KOPT-K1 (cell line): Measurements from ENCODE around the gene FAM209A.
"Not testable (repeated sequence)": the region's sequence is repeated elsewhere in the genome, so short reads cannot be mapped to it uniquely, and the experiment has no call there.

Source experiments
- H3K27ac ChIP-seq: fragments of 200-600 bp; sonication (generic); 2 replicates; pipeline ENCODE4 v1.5.1; 2016; ENCODE audit warnings: antibody characterized with exemption, mild to moderate bottlenecking, low read depth, low read length; ENCODE audit not compliant: poor library complexity, severe bottlenecking
- H3K36me3 ChIP-seq: fragments of 200-600 bp; sonication (generic); 2 replicates; pipeline ENCODE4 v1.5.1; 2017; ENCODE audit warnings: antibody characterized with exemption, mild to moderate bottlenecking, low read length, moderate library complexity; ENCODE audit not compliant: insufficient read depth
- H3K9me3 ChIP-seq: fragments of 200-600 bp; sonication (generic); 2 replicates; pipeline ENCODE4 v1.5.1; 2017; ENCODE audit warnings: antibody characterized with exemption, low read length, mild to moderate bottlenecking; ENCODE audit not compliant: insufficient read depth, poor library complexity, severe bottlenecking

The FAM209A gene

GRCh38 chr20:56524444-56524843 is at the start of gene FAM209A:
TSS of gene FAM209A (plus strand) at chr20:56524744. CDS start at chr20:56524809, 65 bp downstream.
- not testable (repeated sequence) for H3K27ac ChIP-seq
- Histone ChIP-seq H3K36me3 (peaks cover 22% of the 10 kb centered on the region), H3K9me3 (peaks cover 22% of the 10 kb centered on the region)

DNA sequence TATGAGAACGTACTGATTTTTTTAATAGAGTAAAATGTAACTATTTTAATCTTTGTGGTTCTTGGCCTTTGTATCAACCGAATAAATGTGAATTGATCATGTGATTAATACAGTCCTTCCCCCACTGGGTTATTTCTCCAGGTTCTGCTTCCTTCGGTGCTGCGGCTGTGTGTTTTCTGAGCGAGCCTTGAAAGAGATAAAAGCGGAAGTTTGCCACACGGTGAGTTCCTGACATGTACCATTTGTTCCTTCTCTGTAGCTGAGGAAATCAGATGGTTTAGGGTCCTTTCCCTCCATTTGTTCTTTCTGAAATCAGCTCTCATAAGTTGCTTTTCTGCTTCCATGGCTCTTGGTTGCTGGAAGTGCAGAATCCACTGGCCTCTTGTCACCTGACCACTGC is 40.6 kb upstream of the FAM209A start:
- Histone ChIP-seq H3K27ac (no peak overlapping the region), H3K9me3 (no peaks in the 10 kb centered on the region), H3K36me3 (peaks cover 90% of the 10 kb centered on the region)

GRCh38 chr20:56487216-56487615 is 37.3 kb upstream of the FAM209A start:
- peaks cover 89% of the 10 kb centered on the region for H3K36me3 ChIP-seq
- no peak overlapping the region for H3K27ac ChIP-seq
- H3K9me3 ChIP-seq = no peaks in the 10 kb centered on the region

DNA sequence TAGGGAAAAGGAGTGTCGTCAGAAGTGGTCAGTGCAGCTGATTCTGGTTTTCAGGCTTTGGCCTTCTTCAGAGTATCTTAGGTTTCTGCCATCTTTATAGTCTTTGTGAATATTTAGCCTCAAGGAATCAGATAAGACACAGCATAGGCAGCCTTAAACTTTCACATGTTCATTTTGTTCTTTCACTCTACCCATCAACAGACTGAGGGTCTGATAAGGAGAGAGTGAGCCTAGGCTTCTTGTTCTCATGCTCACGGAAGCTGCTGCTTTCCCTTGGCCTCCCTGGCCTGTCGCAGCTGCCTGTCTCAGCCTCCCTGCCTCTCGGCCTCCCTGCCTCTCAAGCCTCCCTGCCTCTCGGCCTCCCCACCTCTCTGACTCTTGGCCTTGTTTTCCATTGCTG is 36.0 kb upstream of the FAM209A start:
- Histone ChIP-seq H3K9me3 (no peaks in the 10 kb centered on the region), H3K27ac (no peak overlapping the region), H3K36me3 (peaks cover 84% of the 10 kb centered on the region)

GRCh38 chr20:56501116-56501515 is 23.4 kb upstream of the FAM209A start:
- H3K9me3 ChIP-seq = no peaks in the 10 kb centered on the region
- H3K36me3 ChIP-seq = peaks cover 26% of the 10 kb centered on the region
- H3K27ac ChIP-seq = no peak overlapping the region

GRCh38 chr20:56503916-56504315 is 20.6 kb upstream of the FAM209A start:
- Histone ChIP-seq H3K9me3 (no peaks in the 10 kb centered on the region), H3K27ac (no peak overlapping the region), H3K36me3 (peaks cover 13% of the 10 kb centered on the region)

GRCh38 chr20:56504373-56505005 is 20.1 kb upstream of the FAM209A start:
- Histone ChIP-seq H3K9me3 (no peaks in the 10 kb centered on the region), H3K36me3 (peaks cover 13% of the 10 kb centered on the region), H3K27ac (no peak overlapping the region)

GRCh38 chr20:56506103-56506502 is 18.4 kb upstream of the FAM209A start:
- no peaks in the 10 kb centered on the region for H3K9me3 ChIP-seq
- no peak overlapping the region for H3K27ac ChIP-seq
- H3K36me3 ChIP-seq = peaks cover 12% of the 10 kb centered on the region

- Histone ChIP-seq H3K36me3 (peaks cover 58% of the 10 kb centered on the region), H3K27ac (no peak overlapping the region), H3K9me3 (no peaks in the 10 kb centered on the region)
Measured at GRCh38 chr20:56511926-56512325, 12.6 kb upstream of the FAM209A start.

DNA sequence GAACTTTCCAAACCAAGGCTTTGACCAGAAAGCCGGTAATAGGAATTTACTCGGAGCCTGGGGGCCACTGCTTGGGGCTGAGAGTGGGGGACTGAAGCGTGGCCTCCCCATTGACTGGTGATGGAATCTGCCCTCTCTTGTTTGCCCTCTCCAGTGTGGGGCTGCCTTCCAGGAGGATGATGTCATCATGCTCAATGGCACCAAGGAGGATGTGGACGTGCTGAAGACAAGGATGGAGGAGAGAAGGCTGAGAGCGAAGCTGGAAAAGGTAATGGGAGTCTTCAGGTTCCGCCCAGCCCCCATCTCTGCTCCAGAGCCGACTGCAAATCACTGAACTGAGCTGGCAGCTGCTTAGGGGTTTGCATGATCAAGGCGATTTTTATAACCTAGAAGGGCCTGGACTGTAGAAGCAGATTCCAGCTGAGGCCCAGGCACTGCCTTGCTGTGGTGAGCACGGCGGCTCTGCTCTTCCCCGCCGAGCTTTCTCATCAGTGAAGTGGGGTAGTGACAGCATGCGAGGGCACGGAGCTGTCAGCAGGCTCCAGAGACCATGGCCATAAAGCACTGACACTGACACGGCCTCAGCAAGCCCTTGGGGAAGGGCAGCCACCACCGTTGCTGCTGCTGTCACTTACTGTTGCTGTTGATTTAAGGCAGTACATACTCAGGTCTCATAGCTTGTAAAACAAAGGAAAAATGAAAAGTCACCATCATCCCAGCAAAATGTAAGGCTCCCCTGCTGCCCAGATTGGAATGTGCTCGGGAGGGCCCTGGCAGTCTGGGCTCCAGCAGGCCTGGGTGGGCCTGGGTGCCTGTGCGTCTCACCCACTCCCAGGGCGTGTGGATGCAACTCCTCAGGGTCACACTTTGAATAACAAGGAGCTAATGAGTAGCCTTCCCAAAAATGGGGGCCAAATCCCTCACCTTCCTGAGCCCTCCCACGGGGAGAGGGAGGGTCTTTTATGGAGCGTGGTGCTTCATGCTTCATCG is 11.1 kb upstream of the FAM209A start:
- Histone ChIP-seq H3K36me3 (peaks cover 68% of the 10 kb centered on the region), H3K9me3 (no peaks in the 10 kb centered on the region), H3K27ac (no peak overlapping the region)

- Histone ChIP-seq H3K9me3 (peaks cover 28% of the 10 kb centered on the region), H3K27ac (no peak overlapping the region), H3K36me3 (peaks cover 95% of the 10 kb centered on the region)
Measured at GRCh38 chr20:56516631-56517030, 7.9 kb upstream of the FAM209A start.

- H3K36me3 ChIP-seq = peaks cover 91% of the 10 kb centered on the region
- no peak overlapping the region for H3K27ac ChIP-seq
- H3K9me3 ChIP-seq = peaks cover 29% of the 10 kb centered on the region
Measured at GRCh38 chr20:56517211-56517610, 7.3 kb upstream of the FAM209A start.

GRCh38 chr20:56517641-56518040 is 6.9 kb upstream of the FAM209A start:
- Histone ChIP-seq H3K9me3 (peaks cover 29% of the 10 kb centered on the region), H3K27ac (no peak overlapping the region), H3K36me3 (peaks cover 87% of the 10 kb centered on the region)

GRCh38 chr20:56518126-56518525 is 6.4 kb upstream of the FAM209A start:
- no peak overlapping the region for H3K27ac ChIP-seq
- peaks cover 82% of the 10 kb centered on the region for H3K36me3 ChIP-seq
- H3K9me3 ChIP-seq = peaks cover 29% of the 10 kb centered on the region

DNA sequence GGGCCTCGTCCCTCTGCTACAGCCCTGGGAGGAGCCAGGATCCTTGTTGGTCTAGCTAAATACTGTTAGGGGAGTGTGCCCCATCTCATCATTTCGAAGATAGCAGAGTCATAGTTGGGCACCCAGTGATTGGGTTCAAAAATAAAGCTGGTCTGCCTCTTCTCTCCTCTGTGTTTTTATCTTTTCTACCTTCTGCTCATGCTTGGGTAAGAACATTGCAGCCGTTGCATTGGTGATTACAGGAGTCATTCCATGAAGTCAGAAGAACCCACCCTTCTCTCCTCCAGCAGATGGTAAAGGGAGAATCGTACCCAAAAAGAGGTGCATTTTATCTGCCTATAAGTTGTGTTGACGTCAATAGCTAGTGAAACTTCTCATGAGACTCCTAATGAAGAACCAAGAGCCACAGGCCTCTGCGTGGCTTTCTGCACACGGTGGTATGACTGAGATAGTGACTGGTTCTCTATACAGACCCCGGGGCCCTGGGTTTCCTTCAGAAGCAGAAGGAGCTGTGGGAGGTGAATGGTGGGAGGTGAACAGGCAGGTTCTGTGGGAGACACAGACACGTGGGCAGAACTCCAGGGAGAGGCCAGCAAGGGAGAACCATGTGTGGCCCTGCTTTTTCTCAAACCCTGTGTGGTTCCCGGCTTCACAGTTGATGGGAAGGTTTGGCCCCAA is 5.7 kb upstream of the FAM209A start:
- H3K27ac ChIP-seq = no peak overlapping the region
- H3K36me3 ChIP-seq = peaks cover 75% of the 10 kb centered on the region
- H3K9me3 ChIP-seq = peaks cover 29% of the 10 kb centered on the region
